Osteoblast (primary cell): ENCODE measurements around the gene SLMAP. TPM values are rescaled to one million over a fixed set of nuclear protein-coding genes. Genes with fewer than 3 reads are reported as not detected.
"Not testable (repeated sequence)": the region's sequence is repeated elsewhere in the genome, so short reads cannot be mapped to it uniquely, and the experiment has no call there.

Experiments
- DNase-seq: peaks from one replicate; pipeline ENCODE4 v3.0.0; 2011; ENCODE audit warnings: low spot score, mixed read lengths; ENCODE audit not compliant: insufficient read length; ENCODE audit errors: missing footprints
- H2AFZ ChIP-seq: 2 replicates; pipeline ENCODE4 v1.6.0; 2011; ENCODE audit warnings: mild to moderate bottlenecking, low read length
- H3K27ac ChIP-seq: 2 replicates; pipeline ENCODE4 v1.5.1; 2011; ENCODE audit warnings: mild to moderate bottlenecking, low read depth, low read length, moderate library complexity
- H3K27me3 ChIP-seq: 2 replicates; pipeline ENCODE4 v1.6.0; 2012; ENCODE audit warnings: mild to moderate bottlenecking, control low read depth, inconsistent platforms, low read length, moderate library complexity; ENCODE audit not compliant: insufficient read depth
- H3K36me3 ChIP-seq: 2 replicates; pipeline ENCODE4 v1.5.1; 2011; ENCODE audit warnings: mild to moderate bottlenecking, low read length, control low read depth, moderate library complexity; ENCODE audit not compliant: insufficient read depth
- H3K4me1 ChIP-seq: 2 replicates; pipeline ENCODE4 v1.5.1; 2011; ENCODE audit warnings: mild to moderate bottlenecking, low read length, control low read depth, moderate library complexity; ENCODE audit not compliant: insufficient read depth
- H3K4me2 ChIP-seq: 2 replicates; pipeline ENCODE4 v1.6.0; 2011; ENCODE audit warnings: mild to moderate bottlenecking, low read length; ENCODE audit not compliant: insufficient read depth
- H3K4me3 ChIP-seq: fragments of 200-600 bp; sonication (generic); 3 replicates; pipeline ENCODE4 v1.5.1; 2012; ENCODE audit warnings: mild to moderate bottlenecking, low read length, inconsistent platforms; ENCODE audit not compliant: insufficient read depth
- H3K79me2 ChIP-seq: 2 replicates; pipeline ENCODE4 v1.6.0; 2012; ENCODE audit warnings: mild to moderate bottlenecking, low read length, control low read depth, inconsistent platforms; ENCODE audit not compliant: insufficient read depth
- H3K9me3 ChIP-seq: 2 replicates; pipeline ENCODE4 v1.5.1; 2011; ENCODE audit warnings: low read depth, low read length, control low read depth
- H4K20me1 ChIP-seq: 2 replicates; pipeline ENCODE4 v1.6.0; 2012; ENCODE audit warnings: mild to moderate bottlenecking, low read length, control low read depth; ENCODE audit not compliant: insufficient read depth
- CTCF ChIP-seq: IDR thresholded peaks from 2 replicates; pipeline ENCODE4 v1.5.1; 2011; ENCODE audit warnings: mild to moderate bottlenecking, low read depth, low read length, moderate library complexity; ENCODE audit errors: extremely low read depth
- total RNA-seq: library from RNA; depleted of rRNA; stranded (reverse); fragments of >200 nt; gene quantifications from 2 replicates; pipeline ENCODE4 v1.2.3, GENCODE V29; 2012

The SLMAP gene
- total RNA-seq, 1 donor, result 50.7 TPM

GRCh38 chr3:57805266-57805665, 49.2 kb downstream of the SLMAP start:
- peaks cover 84% of the 10 kb centered on the region for H3K79me2 ChIP-seq
- H3K4me2 ChIP-seq, result no peak overlapping the region
- peaks cover 19% of the 10 kb centered on the region for H3K4me1 ChIP-seq
- no peaks in the 10 kb centered on the region for H3K36me3 ChIP-seq
- no peak overlapping the region for H3K4me3 ChIP-seq
- H3K27me3 ChIP-seq, result no peaks in the 10 kb centered on the region
- no peak for TF ChIP-seq CTCF
- H2AFZ ChIP-seq, result no peak overlapping the region
- no peaks in the 10 kb centered on the region for H3K9me3 ChIP-seq
- H4K20me1 ChIP-seq, result peaks cover 63% of the 10 kb centered on the region
- H3K27ac ChIP-seq, result no peak overlapping the region
- DNase-seq, result no peak

GRCh38 chr3:57805674-57806073, 49.6 kb downstream of the SLMAP start:
- H3K4me1 ChIP-seq, result peaks cover 19% of the 10 kb centered on the region
- peaks cover 65% of the 10 kb centered on the region for H4K20me1 ChIP-seq
- peak; percentile 75 for DNase-seq

GRCh38 chr3:57806195-57806594, 50.1 kb downstream of the SLMAP start:
- H3K4me3 ChIP-seq, H3K27me3 ChIP-seq, H3K9me3 ChIP-seq, DNase-seq, H3K4me2 ChIP-seq, H2AFZ ChIP-seq, H3K36me3 ChIP-seq, H3K27ac ChIP-seq: not testable (repeated sequence)
- H4K20me1 ChIP-seq, result peaks cover 66% of the 10 kb centered on the region
- peaks cover 19% of the 10 kb centered on the region for H3K4me1 ChIP-seq
- H3K79me2 ChIP-seq, result peaks cover 84% of the 10 kb centered on the region

More at GRCh38 chr3:57805674-57806073, 49.6 kb downstream of the SLMAP start:
- Histone ChIP-seq H3K9me3 (no peaks in the 10 kb centered on the region), H3K27ac (no peak overlapping the region), H3K4me3 (no peak overlapping the region), H3K27me3 (no peaks in the 10 kb centered on the region), H3K36me3 (no peaks in the 10 kb centered on the region), H2AFZ (no peak overlapping the region), H3K79me2 (peaks cover 84% of the 10 kb centered on the region), H3K4me2 (no peak overlapping the region)
- no peak for TF ChIP-seq CTCF

- no peak overlapping the region for H3K27ac ChIP-seq
- H3K4me3 ChIP-seq, result no peak overlapping the region
- H3K4me1 ChIP-seq, result peaks cover 8% of the 10 kb centered on the region
- H3K36me3 ChIP-seq, result no peaks in the 10 kb centered on the region
- no peak for DNase-seq
- no peak for TF ChIP-seq CTCF
- no peaks in the 10 kb centered on the region for H3K27me3 ChIP-seq
- H2AFZ ChIP-seq, result no peak overlapping the region
- H3K79me2 ChIP-seq, result peaks cover 90% of the 10 kb centered on the region
- peaks cover 73% of the 10 kb centered on the region for H4K20me1 ChIP-seq
- H3K9me3 ChIP-seq, result no peaks in the 10 kb centered on the region
- H3K4me2 ChIP-seq, result no peak overlapping the region
These were observed 53.0 kb downstream of the SLMAP start for GRCh38 chr3:57808961-57809608.
